Neuron (in vitro differentiated cells): Measurements from ENCODE around the gene FRG2.
"Not testable (repeated sequence)": the region's sequence is repeated elsewhere in the genome, so short reads cannot be mapped to it uniquely, and the experiment has no call there.

Experiments
- H2AFZ ChIP-seq: one replicate; pipeline ENCODE4 v1.6.1; 2013; ENCODE audit warnings: low read depth, mild to moderate bottlenecking, inconsistent platforms, low read length, moderate library complexity
- H3K27me3 ChIP-seq: one replicate; pipeline ENCODE4 v1.6.1; 2013; ENCODE audit warnings: low read length; ENCODE audit not compliant: insufficient read depth
- H3K36me3 ChIP-seq: one replicate; pipeline ENCODE4 v1.6.1; 2013; ENCODE audit warnings: low read length; ENCODE audit not compliant: insufficient read depth
- H3K4me1 ChIP-seq: one replicate; pipeline ENCODE4 v1.6.1; 2013; ENCODE audit warnings: low read length; ENCODE audit not compliant: insufficient read depth
- H3K4me3 ChIP-seq: 2 replicates; pipeline ENCODE4 v1.5.1; 2013; ENCODE audit warnings: mild to moderate bottlenecking, low read length, moderate library complexity
- H3K9me3 ChIP-seq: one replicate; pipeline ENCODE4 v1.6.1; 2013; ENCODE audit warnings: low read length

Gene FRG2

DNA sequence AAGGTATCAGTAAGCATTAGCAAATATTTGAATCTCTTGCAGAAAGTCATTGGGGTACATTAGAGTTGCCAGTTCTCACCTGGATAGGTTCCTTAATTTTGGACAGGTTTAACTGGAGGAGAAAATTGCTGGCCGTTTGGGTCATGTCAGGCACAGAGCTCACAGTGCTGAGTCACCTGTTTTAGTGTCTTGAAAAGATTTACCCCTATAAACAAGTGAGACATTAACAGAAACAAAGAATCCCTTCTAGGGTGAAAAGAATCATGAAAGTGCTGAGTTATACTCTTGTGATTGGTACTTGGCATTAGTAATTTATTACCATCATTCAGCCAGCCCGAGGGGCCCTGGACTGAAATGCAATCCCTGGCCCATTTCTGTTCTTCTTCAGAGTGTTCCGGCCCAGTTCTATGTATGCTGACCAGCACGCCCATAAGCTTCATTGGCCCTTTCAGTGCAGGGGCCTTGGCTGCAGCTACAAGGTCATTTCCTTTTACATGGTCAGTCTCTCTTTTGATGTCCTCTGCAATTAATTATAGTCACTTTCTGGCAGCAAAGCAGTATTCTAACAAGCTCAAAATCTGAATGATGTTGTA is 41.3 kb downstream of the FRG2 start:
- not testable (repeated sequence) for H3K9me3 ChIP-seq, H3K27me3 ChIP-seq, H3K36me3 ChIP-seq, H3K4me1 ChIP-seq, H2AFZ ChIP-seq, H3K4me3 ChIP-seq

- H3K27me3 ChIP-seq, H3K4me1 ChIP-seq, H2AFZ ChIP-seq, H3K9me3 ChIP-seq, H3K36me3 ChIP-seq, H3K4me3 ChIP-seq: not testable (repeated sequence)
Measured at GRCh38 chr4:189984661-189985060, 42.4 kb downstream of the FRG2 start.

GRCh38 chr4:189983916-189984526 is 43.0 kb downstream of the FRG2 start:
- H3K9me3 ChIP-seq, H3K36me3 ChIP-seq, H2AFZ ChIP-seq, H3K4me1 ChIP-seq, H3K27me3 ChIP-seq, H3K4me3 ChIP-seq: not testable (repeated sequence)

DNA sequence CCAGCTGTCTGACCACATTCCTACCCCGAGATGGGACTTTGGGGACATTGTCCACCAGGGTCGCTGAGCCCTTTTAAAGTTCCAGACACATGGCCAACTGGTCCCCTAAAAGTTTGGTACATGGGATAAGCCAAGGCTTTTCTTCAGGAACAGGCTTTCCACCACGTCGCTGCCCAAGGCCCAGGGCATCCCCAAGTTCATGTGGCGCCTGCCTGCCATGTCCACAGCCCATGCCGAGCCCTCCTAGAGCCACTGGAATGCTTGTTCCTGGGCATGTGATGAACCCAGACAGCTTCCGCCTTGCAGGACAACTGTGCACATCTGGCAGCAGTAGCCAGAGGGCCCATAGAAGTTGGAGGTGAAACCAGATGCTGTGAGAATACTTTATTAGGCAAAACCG is 45.1 kb downstream of the FRG2 start:
- H3K9me3 ChIP-seq = no peaks in the 10 kb centered on the region
- no peak overlapping the region for H3K4me3 ChIP-seq
- H3K4me1 ChIP-seq = no peaks in the 10 kb centered on the region
- H3K36me3 ChIP-seq = no peaks in the 10 kb centered on the region
- peaks cover 3% of the 10 kb centered on the region for H3K27me3 ChIP-seq
- H2AFZ ChIP-seq = no peak overlapping the region

DNA sequence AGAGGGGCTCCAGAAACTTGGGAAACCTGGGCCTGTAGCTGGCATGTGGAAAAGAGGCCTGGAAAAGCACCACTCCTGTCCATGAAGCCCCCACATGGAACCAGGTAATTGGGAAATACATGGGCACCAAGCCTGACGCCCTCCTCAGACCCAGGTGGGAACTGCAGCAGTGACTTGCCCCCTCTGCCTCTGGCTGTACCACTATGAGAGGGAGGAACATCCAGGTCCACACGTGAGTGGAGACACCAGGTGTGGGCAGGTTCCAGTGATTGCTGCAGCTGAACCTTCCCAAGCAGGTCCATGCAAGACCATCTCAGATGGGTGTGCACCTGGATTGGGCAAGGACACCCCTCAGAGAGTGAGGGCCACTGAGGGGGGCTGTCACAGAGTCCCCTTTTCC is 46.8 kb downstream of the FRG2 start:
- H3K4me1 ChIP-seq, H3K9me3 ChIP-seq, H3K4me3 ChIP-seq, H3K27me3 ChIP-seq, H3K36me3 ChIP-seq, H2AFZ ChIP-seq: not testable (repeated sequence)

DNA sequence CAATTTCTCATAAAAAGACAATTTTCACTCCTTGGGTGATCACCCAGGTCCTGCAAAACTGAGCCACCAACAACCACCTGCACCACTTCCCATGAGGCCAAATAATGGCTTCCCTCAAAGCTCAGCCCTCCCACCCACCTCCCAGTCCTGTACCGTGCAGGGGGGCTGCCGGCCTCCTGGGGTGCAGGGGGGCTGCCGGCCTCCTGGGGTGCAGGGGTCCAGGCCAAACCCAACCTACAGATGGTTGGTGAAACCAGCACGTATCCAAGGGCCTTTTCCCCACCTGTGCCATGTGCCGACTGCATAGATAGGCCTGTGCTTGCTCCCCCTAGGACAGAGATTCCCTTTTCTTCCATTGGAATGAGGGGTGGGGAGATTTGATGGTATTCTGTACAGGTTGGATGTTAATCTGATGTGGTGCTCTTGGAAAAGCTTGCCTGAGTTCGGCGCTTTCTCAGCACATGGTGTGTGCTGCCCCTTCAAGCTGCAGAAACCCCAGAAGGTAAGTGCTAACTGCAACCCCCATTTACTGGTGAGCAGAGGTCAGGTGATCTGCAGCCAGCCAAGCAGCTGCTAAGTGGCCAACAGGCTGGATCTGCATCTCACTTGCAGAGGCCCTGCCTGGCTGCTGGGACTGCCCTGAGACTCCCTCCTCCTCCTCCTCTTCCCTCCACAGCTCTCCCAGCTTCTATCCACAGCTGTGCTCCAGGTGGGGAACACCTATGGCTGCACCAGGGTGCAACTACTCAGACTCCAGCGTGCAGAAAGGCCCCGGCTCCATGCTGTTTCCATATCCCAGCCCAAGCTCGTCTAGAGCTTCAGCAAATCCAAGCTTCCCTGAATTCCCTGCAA is 47.6 kb downstream of the FRG2 start:
- Histone ChIP-seq H3K36me3 (no peaks in the 10 kb centered on the region), H3K27me3 (peaks cover 3% of the 10 kb centered on the region), H3K4me3 (no peak overlapping the region), H3K4me1 (no peaks in the 10 kb centered on the region), H3K9me3 (no peaks in the 10 kb centered on the region), H2AFZ (no peak overlapping the region)
